ENCODE data around the gene CAMK2N1.

- TF ChIP-seq, protein P1, sequence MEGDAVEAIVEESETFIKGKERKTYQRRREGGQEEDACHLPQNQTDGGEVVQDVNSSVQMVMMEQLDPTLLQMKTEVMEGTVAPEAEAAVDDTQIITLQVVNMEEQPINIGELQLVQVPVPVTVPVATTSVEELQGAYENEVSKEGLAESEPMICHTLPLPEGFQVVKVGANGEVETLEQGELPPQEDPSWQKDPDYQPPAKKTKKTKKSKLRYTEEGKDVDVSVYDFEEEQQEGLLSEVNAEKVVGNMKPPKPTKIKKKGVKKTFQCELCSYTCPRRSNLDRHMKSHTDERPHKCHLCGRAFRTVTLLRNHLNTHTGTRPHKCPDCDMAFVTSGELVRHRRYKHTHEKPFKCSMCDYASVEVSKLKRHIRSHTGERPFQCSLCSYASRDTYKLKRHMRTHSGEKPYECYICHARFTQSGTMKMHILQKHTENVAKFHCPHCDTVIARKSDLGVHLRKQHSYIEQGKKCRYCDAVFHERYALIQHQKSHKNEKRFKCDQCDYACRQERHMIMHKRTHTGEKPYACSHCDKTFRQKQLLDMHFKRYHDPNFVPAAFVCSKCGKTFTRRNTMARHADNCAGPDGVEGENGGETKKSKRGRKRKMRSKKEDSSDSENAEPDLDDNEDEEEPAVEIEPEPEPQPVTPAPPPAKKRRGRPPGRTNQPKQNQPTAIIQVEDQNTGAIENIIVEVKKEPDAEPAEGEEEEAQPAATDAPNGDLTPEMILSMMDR (conservative IDR thresholded peaks at IDR 0.05 in 1 of 2, IDR thresholded peaks at IDR 0.05 in 1 of 2; ENCODE audit: low read depth in 1 of 2, low read length in 2 of 2) = no peak
- no peak for TF ChIP-seq EZH2 (IDR thresholded peaks at IDR 0.05; ENCODE audit: low read length, missing control alignments)
Observed at GRCh38 chr1:20530901-20531300, 44.9 kb upstream of the CAMK2N1 start.
